ENCODE measurements around the gene PRND.

DNA sequence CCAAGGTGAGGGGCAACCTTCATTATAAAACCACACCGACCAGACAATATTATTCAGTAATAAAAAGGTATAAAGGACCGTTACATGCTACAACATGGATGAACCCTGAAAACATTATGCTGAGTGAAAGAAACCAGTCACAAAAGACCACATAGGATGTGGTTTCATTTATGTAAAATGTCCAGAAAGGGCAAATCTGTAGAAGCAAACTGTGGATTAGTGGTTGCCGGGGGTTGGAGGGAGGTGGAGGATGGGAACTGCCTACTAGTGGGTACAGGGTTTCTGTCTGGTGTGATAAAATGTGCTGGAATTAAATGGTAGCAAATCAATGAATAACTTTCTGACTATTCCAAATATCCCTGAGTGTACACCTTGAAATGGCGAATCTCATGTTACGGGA, 10.2 kb upstream of the PRND start:
- TF ChIP-seq, protein P1, sequence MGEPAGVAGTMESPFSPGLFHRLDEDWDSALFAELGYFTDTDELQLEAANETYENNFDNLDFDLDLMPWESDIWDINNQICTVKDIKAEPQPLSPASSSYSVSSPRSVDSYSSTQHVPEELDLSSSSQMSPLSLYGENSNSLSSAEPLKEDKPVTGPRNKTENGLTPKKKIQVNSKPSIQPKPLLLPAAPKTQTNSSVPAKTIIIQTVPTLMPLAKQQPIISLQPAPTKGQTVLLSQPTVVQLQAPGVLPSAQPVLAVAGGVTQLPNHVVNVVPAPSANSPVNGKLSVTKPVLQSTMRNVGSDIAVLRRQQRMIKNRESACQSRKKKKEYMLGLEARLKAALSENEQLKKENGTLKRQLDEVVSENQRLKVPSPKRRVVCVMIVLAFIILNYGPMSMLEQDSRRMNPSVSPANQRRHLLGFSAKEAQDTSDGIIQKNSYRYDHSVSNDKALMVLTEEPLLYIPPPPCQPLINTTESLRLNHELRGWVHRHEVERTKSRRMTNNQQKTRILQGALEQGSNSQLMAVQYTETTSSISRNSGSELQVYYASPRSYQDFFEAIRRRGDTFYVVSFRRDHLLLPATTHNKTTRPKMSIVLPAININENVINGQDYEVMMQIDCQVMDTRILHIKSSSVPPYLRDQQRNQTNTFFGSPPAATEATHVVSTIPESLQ (CRISPR knock-in tag; conservative IDR thresholded peaks at IDR 0.05): no peak
- TF ChIP-seq, protein P2, sequence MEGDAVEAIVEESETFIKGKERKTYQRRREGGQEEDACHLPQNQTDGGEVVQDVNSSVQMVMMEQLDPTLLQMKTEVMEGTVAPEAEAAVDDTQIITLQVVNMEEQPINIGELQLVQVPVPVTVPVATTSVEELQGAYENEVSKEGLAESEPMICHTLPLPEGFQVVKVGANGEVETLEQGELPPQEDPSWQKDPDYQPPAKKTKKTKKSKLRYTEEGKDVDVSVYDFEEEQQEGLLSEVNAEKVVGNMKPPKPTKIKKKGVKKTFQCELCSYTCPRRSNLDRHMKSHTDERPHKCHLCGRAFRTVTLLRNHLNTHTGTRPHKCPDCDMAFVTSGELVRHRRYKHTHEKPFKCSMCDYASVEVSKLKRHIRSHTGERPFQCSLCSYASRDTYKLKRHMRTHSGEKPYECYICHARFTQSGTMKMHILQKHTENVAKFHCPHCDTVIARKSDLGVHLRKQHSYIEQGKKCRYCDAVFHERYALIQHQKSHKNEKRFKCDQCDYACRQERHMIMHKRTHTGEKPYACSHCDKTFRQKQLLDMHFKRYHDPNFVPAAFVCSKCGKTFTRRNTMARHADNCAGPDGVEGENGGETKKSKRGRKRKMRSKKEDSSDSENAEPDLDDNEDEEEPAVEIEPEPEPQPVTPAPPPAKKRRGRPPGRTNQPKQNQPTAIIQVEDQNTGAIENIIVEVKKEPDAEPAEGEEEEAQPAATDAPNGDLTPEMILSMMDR (CRISPR knock-in tag; IDR thresholded peaks at IDR 0.05): no peak
- no peak for TF ChIP-seq EZH2 (conservative IDR thresholded peaks at IDR 0.05; ENCODE audit: low read depth, low read length)
- TF ChIP-seq, protein P3, sequence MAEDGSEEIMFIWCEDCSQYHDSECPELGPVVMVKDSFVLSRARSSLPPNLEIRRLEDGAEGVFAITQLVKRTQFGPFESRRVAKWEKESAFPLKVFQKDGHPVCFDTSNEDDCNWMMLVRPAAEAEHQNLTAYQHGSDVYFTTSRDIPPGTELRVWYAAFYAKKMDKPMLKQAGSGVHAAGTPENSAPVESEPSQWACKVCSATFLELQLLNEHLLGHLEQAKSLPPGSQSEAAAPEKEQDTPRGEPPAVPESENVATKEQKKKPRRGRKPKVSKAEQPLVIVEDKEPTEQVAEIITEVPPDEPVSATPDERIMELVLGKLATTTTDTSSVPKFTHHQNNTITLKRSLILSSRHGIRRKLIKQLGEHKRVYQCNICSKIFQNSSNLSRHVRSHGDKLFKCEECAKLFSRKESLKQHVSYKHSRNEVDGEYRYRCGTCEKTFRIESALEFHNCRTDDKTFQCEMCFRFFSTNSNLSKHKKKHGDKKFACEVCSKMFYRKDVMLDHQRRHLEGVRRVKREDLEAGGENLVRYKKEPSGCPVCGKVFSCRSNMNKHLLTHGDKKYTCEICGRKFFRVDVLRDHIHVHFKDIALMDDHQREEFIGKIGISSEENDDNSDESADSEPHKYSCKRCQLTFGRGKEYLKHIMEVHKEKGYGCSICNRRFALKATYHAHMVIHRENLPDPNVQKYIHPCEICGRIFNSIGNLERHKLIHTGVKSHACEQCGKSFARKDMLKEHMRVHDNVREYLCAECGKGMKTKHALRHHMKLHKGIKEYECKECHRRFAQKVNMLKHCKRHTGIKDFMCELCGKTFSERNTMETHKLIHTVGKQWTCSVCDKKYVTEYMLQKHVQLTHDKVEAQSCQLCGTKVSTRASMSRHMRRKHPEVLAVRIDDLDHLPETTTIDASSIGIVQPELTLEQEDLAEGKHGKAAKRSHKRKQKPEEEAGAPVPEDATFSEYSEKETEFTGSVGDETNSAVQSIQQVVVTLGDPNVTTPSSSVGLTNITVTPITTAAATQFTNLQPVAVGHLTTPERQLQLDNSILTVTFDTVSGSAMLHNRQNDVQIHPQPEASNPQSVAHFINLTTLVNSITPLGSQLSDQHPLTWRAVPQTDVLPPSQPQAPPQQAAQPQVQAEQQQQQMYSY (CRISPR knock-in tag; IDR thresholded peaks at IDR 0.05): no peak

All from HepG2 (cell line).